IMR-90 (cell line): ENCODE data around the gene E2F8. TPM values are rescaled to one million over a fixed set of nuclear protein-coding genes. Genes with fewer than 3 reads are reported as not detected.

Experiments used
- ATAC-seq: fragments of 200-7000 bp; cut with Tn5 transposase; 2 replicates; pipeline ENCODE4 v1.9.1; 2020; ENCODE audit warnings: low read depth, mild to moderate bottlenecking, moderate library complexity
- BruUV-seq: library from RNA; stranded (reverse); fragments of 400-500 nt; replicated peaks from 2 replicates; lab custom pipeline; 2021; lab: Mats Ljungman, UMichigan
- CTCF ChIA-PET: fragments of 300-600 bp; formaldehyde crosslinking; extraction: SDS; loops from one replicate; lab custom pipeline; 2021; ENCODE audit warnings: antibody characterized with exemption; lab: Yijun Ruan, JAX
- POLR2A ChIA-PET: fragments of 300-600 bp; sonication (Branson Sonifier 250); formaldehyde crosslinking; loops from one replicate; lab custom pipeline; 2022; ENCODE audit warnings: antibody characterized with exemption; ENCODE audit not compliant: unreplicated experiment; lab: Charles Lee
- DNase-seq: peaks from one replicate; pipeline ENCODE4 v3.0.0; 2013
- H2AFZ ChIP-seq: replicated peaks from 2 replicates; pipeline ENCODE3; 2013; ENCODE audit warnings: low read length, mild to moderate bottlenecking; ENCODE audit not compliant: poor library complexity
- H2AK5ac ChIP-seq: 2 replicates; pipeline ENCODE4 v1.6.1; 2013; ENCODE audit warnings: low read depth, low read length, inconsistent platforms
- H2AK9ac ChIP-seq: replicated peaks from 2 replicates; pipeline ENCODE3; 2013; ENCODE audit warnings: mild to moderate bottlenecking, low read depth, low read length, moderate library complexity; ENCODE audit not compliant: poor library complexity
- H2BK120ac ChIP-seq: 2 replicates; pipeline ENCODE4 v1.6.1; 2013; ENCODE audit warnings: low read depth, low read length, inconsistent platforms
- H2BK15ac ChIP-seq: 3 replicates; pipeline ENCODE4 v1.6.1; 2013; ENCODE audit warnings: low read depth, low read length, inconsistent platforms
- H2BK20ac ChIP-seq: 2 replicates; pipeline ENCODE4 v1.6.1; 2013; ENCODE audit warnings: low read depth, mild to moderate bottlenecking, inconsistent platforms, low read length, moderate library complexity
- H2BK5ac ChIP-seq: 2 replicates; pipeline ENCODE4 v1.6.1; 2013; ENCODE audit warnings: mild to moderate bottlenecking, low read depth, low read length, inconsistent platforms; ENCODE audit not compliant: poor library complexity, severe bottlenecking
- H3K14ac ChIP-seq: replicated peaks from 2 replicates; pipeline ENCODE4 v1.6.1; 2013; ENCODE audit warnings: low read depth, low read length, inconsistent platforms
- H3K18ac ChIP-seq: 2 replicates; pipeline ENCODE4 v1.6.1; 2013; ENCODE audit warnings: low read depth, low read length, control low read depth
- H3K23ac ChIP-seq: 2 replicates; pipeline ENCODE4 v1.6.1; 2013; ENCODE audit warnings: low read depth, low read length, inconsistent platforms
- H3K27ac ChIP-seq: 2 replicates; pipeline ENCODE4 v1.5.1; 2013; ENCODE audit warnings: mild to moderate bottlenecking, control low read depth, low read length; ENCODE audit not compliant: insufficient read depth
- H3K27me3 ChIP-seq: 2 replicates; pipeline ENCODE4 v1.6.1; 2013; ENCODE audit warnings: low read length; ENCODE audit not compliant: control insufficient read depth, insufficient read depth
- H3K36me3 ChIP-seq: 2 replicates; pipeline ENCODE4 v1.6.1; 2013; ENCODE audit warnings: low read length, mixed read lengths; ENCODE audit not compliant: control insufficient read depth, insufficient read depth
- H3K4ac ChIP-seq: 2 replicates; pipeline ENCODE4 v1.6.1; 2013; ENCODE audit warnings: low read depth, low read length, inconsistent platforms
- H3K4me1 ChIP-seq: 2 replicates; pipeline ENCODE4 v1.6.1; 2013; ENCODE audit warnings: low read length, mixed read lengths; ENCODE audit not compliant: control insufficient read depth, insufficient read depth
- H3K4me2 ChIP-seq: 2 replicates; pipeline ENCODE4 v1.6.1; 2013; ENCODE audit warnings: low read depth, mild to moderate bottlenecking, control low read depth, low read length, moderate library complexity
- H3K4me3 ChIP-seq: 2 replicates; pipeline ENCODE4 v1.5.1; 2013; ENCODE audit warnings: low read depth, mild to moderate bottlenecking, control low read depth, low read length, moderate library complexity; ENCODE audit not compliant: insufficient read depth
- H3K56ac ChIP-seq: 2 replicates; pipeline ENCODE4 v1.6.1; 2013; ENCODE audit warnings: low read length, inconsistent platforms; ENCODE audit not compliant: insufficient read depth; ENCODE audit errors: extremely low read depth
- H3K79me1 ChIP-seq, 2 experiments: 2 replicates each; pipeline ENCODE4 v1.6.1; 2013; ENCODE audit warnings: low read length in 2 of 2, inconsistent platforms in 1 of 2, low read depth in 1 of 2
- H3K9ac ChIP-seq: 2 replicates; pipeline ENCODE4 v1.6.1; 2013; ENCODE audit warnings: low read depth, low read length, control low read depth
- H3K9me1 ChIP-seq: 2 replicates; pipeline ENCODE4 v1.6.1; 2013; ENCODE audit warnings: low read length, inconsistent platforms; ENCODE audit not compliant: insufficient read depth
- H3K9me3 ChIP-seq: 2 replicates; pipeline ENCODE4 v1.6.1; 2013; ENCODE audit warnings: low read length; ENCODE audit not compliant: control insufficient read depth, insufficient read depth
- H4K20me1 ChIP-seq: 2 replicates; pipeline ENCODE4 v1.6.1; 2013; ENCODE audit warnings: low read length, inconsistent platforms; ENCODE audit not compliant: insufficient read depth
- H4K5ac ChIP-seq: 2 replicates; pipeline ENCODE4 v1.6.1; 2013; ENCODE audit warnings: mild to moderate bottlenecking, low read depth, low read length, control low read depth
- H4K8ac ChIP-seq, 2 experiments: 2 replicates each; pipeline ENCODE4 v1.6.1; 2013; ENCODE audit warnings: low read depth in 2 of 2, low read length in 2 of 2, control low read depth in 1 of 2, inconsistent platforms in 1 of 2
- H4K91ac ChIP-seq: 2 replicates; pipeline ENCODE4 v1.6.1; 2013; ENCODE audit warnings: low read depth, low read length, inconsistent platforms; ENCODE audit not compliant: insufficient read depth
- BHLHE40 ChIP-seq: fragments of 150-350 bp; IDR thresholded peaks from 2 replicates; pipeline ENCODE4 v1.6.1; 2016; ENCODE audit warnings: mild to moderate bottlenecking, low read depth, low read length
- FOS ChIP-seq: fragments of 150-350 bp; IDR thresholded peaks from 2 replicates; pipeline ENCODE4 v1.6.1; 2016; ENCODE audit warnings: low read depth, low read length
- MXI1 ChIP-seq: IDR thresholded peaks from 2 replicates; pipeline ENCODE4 v1.6.1; 2012; ENCODE audit warnings: low read depth, mild to moderate bottlenecking, low read length, moderate library complexity, borderline replicate concordance
- RFX5 ChIP-seq: IDR thresholded peaks from 2 replicates; pipeline ENCODE4 v1.8.0; 2012; ENCODE audit warnings: low read depth, mild to moderate bottlenecking, low read length, moderate library complexity
- WGBS, 2 experiments: methylation state at CpG; one replicate each; pipeline versions ENCODE4 v1.1.5 to v1.1.7; 2013; ENCODE audit warnings: missing lambda C conversion rate in 2 of 2; ENCODE audit not compliant: insufficient read length in 1 of 2; ENCODE audit errors: extremely low coverage in 2 of 2; 5-methylcytosine and 5-hydroxymethylcytosine counted together
- dilution Hi-C: fragments of 300-500 bp; cut with HindIII; formaldehyde crosslinking; loops from one replicate; pipeline ENCODE4 v1.14.3; 2018; ENCODE audit warnings: low sequenced_read_pairs; ENCODE audit not compliant: unreplicated experiment
- in situ Hi-C: fragments of 300-500 bp; cut with MboI; formaldehyde crosslinking; loops from 3 replicates; pipeline ENCODE4 v1.14.3; 2019; ENCODE audit warnings: low sequenced_read_pairs, inconsistent platforms, mixed read lengths
- intact Hi-C: fragments of 100-400 bp; cut with micrococcal nuclease; formaldehyde crosslinking; loops from 2 replicates; pipeline ENCODE4 v1.10.0; 2022
- polyA plus RNA-seq, 3 experiments: library from polyadenylated mRNA; depleted of rRNA; stranded (reverse); fragments of >200 nt; gene quantifications; 2 replicates each; pipeline ENCODE4 v1.2.3, GENCODE V29; 2012; ENCODE audit warnings: low replicate concordance in 1 of 3
- total RNA-seq: library from RNA; depleted of rRNA; stranded (reverse); fragments of >200 nt; gene quantifications from 2 replicates; pipeline ENCODE4 v1.2.3, GENCODE V29; 2012

Gene E2F8
- total and polyA plus RNA-seq, 2 of the 4 experiments (the other 2 are of a cell fraction) = 1.1 to 2.3 TPM

DNA sequence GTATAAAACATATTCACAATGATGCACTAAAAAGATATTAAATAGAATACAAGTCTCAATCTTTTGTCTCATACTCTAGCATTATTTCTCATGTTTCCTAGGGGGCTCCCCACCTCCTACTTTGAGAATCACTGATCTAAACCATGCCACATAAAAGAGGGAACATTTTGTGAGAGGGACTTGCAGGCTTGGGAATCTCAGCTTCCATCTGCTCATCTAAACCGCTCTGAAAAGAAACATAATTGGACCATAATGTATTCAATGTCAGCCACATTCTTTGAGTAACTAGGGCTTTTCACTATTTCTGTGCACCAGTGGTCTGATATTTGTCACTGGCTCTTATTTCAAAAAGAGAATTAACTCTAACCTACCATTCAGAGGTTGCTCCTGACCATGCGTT, 32.6 kb downstream of the E2F8 start:
- Histone ChIP-seq H3K27ac (no peak overlapping the region), H3K27me3 (peaks cover 14% of the 10 kb centered on the region), H2BK120ac (no peak overlapping the region), H3K14ac (no peak overlapping the region), H4K5ac (no peak overlapping the region), H3K18ac (no peak overlapping the region), H3K9ac (no peak overlapping the region), H2BK15ac (no peak overlapping the region), H3K4me2 (no peak overlapping the region), H3K23ac (no peak overlapping the region), H3K56ac (no peak overlapping the region), H2AK5ac (no peak overlapping the region), H4K8ac (no peak overlapping the region), H3K36me3 (no peaks in the 10 kb centered on the region), H3K9me1 (no peaks in the 10 kb centered on the region), H2AFZ (no peak overlapping the region), H3K4me1 (no peaks in the 10 kb centered on the region), H3K4me3 (no peak overlapping the region), H3K79me1 (no peaks in the 10 kb centered on the region), H4K91ac (no peak overlapping the region), H3K9me3 (no peaks in the 10 kb centered on the region), H4K20me1 (no peaks in the 10 kb centered on the region), H3K4ac (no peak overlapping the region), H2AK9ac (no peak overlapping the region), H2BK5ac (no peak overlapping the region), H2BK20ac (no peak overlapping the region)
- intact Hi-C loops = no loop called here
- no peak for ATAC-seq
- TF ChIP-seq MXI1 (no peak), BHLHE40 (no peak), FOS (no peak), RFX5 (no peak)
- in situ Hi-C loops = no loop called here
- WGBS, 2 experiments = no CpG with 5 or more reads among the region's 2 CpGs
- POLR2A ChIA-PET = no interaction called here
- CTCF ChIA-PET = no interaction called here
- dilution Hi-C loops = no loop called here
- DNase-seq = no peak
- BruUV-seq = no TSS peak
